Vagina (tissue), 2 donors: ENCODE data around the gene SETD2. TPM values are rescaled to one million over a fixed set of nuclear protein-coding genes. Genes with fewer than 3 reads are reported as not detected.
"Not testable (repeated sequence)": the region's sequence is repeated elsewhere in the genome, so short reads cannot be mapped to it uniquely, and the experiment has no call there.

Experiments
- DNase-seq, 2 donors: peaks; one replicate each; pipeline ENCODE4 v3.0.0-alpha.2; 2017; ENCODE audit errors: extremely low spot score in 2 of 2
- H3K27ac ChIP-seq: fragments of 200-600 bp; sonication (generic); one replicate; pipeline ENCODE4 v1.5.1; 2019
- H3K27me3 ChIP-seq: fragments of 200-600 bp; sonication (generic); one replicate; pipeline ENCODE4 v1.5.1; 2019
- H3K36me3 ChIP-seq, 2 donors: fragments of 200-600 bp; sonication (generic); one replicate each; pipeline ENCODE4 v1.5.1; 2017 to 2019
- H3K4me1 ChIP-seq: fragments of 200-600 bp; sonication (generic); one replicate; pipeline ENCODE4 v1.5.1; 2019
- H3K4me3 ChIP-seq, 2 donors: fragments of 200-600 bp; sonication (generic); 1 replicate in 1 of 2; 2 replicates in 1 of 2; pipeline ENCODE4 v1.5.1; 2016 to 2019
- H3K9me3 ChIP-seq: fragments of 200-600 bp; sonication (generic); one replicate; pipeline ENCODE4 v1.5.1; 2019
- CTCF ChIP-seq, 3 experiments: fragments of 450-650 bp in 2 of 3; fragments of 200-600 bp in 1 of 3; sonication (generic) in 1 of 3; IDR thresholded peaks; one replicate each; pipeline ENCODE4 v1.5.1; 2017 to 2019; ENCODE audit warnings: antibody characterized with exemption in 3 of 3, mild to moderate bottlenecking in 2 of 3, moderate library complexity in 2 of 3
- POLR2A ChIP-seq, 2 donors: fragments of 450-650 bp; IDR thresholded peaks; one replicate each; pipeline ENCODE4 v1.6.1; 2017; ENCODE audit warnings: antibody characterized with exemption in 2 of 2, mild to moderate bottlenecking in 2 of 2, moderate library complexity in 2 of 2
- POLR2AphosphoS5 ChIP-seq, 2 donors: sonication (generic); formaldehyde crosslinking; IDR thresholded peaks; one replicate each; pipeline ENCODE4 v1.9.0; 2017; ENCODE audit warnings: antibody characterized with exemption in 2 of 2, mild to moderate bottlenecking in 2 of 2, low read depth in 1 of 2; ENCODE audit not compliant: insufficient read depth in 1 of 2
- intact Hi-C: fragments of 100-400 bp; cut with DNase I; formaldehyde crosslinking; loops from one replicate; pipeline ENCODE4 v1.15.1; 2023
- total RNA-seq: library from RNA; depleted of rRNA; stranded (reverse); fragments of >200 nt; gene quantifications from one replicate; pipeline ENCODE4 v1.2.3, GENCODE V29; 2016

The SETD2 gene
- total RNA-seq, 1 donor from 2014 or later = 55.5 TPM

GRCh38 chr3:47202542-47202941 is 38.6 kb upstream of the SETD2 start:
- DNase-seq = no peak
- Histone ChIP-seq H3K4me3 (no peak overlapping the region), H3K27me3 (no peaks in the 10 kb centered on the region), H3K27ac (no peak overlapping the region), H3K4me1 (no peaks in the 10 kb centered on the region), H3K36me3 (no peaks in the 10 kb centered on the region), H3K9me3 (no peaks in the 10 kb centered on the region)
- intact Hi-C loops = no loop called here
- TF ChIP-seq POLR2A (IDR thresholded peaks at IDR 0.05) = no peak
- TF ChIP-seq POLR2AphosphoS5 (IDR thresholded peaks at IDR 0.05; ENCODE audit: insufficient read depth in 1 of 2, low read depth in 1 of 2) = no peak
- TF ChIP-seq CTCF (IDR thresholded peaks at IDR 0.05) = no peak

GRCh38 chr3:47197287-47197686 is 33.4 kb upstream of the SETD2 start:
- Histone ChIP-seq H3K4me1 (no peaks in the 10 kb centered on the region), H3K27me3 (no peaks in the 10 kb centered on the region), H3K9me3 (no peaks in the 10 kb centered on the region), H3K36me3 (no peaks in the 10 kb centered on the region), H3K4me3 (no peak overlapping the region), H3K27ac (no peak overlapping the region)
- intact Hi-C loops = no loop called here
- no peak for TF ChIP-seq POLR2AphosphoS5 (IDR thresholded peaks at IDR 0.05; ENCODE audit: insufficient read depth in 1 of 2, low read depth in 1 of 2)
- no peak for TF ChIP-seq POLR2A (IDR thresholded peaks at IDR 0.05)
- TF ChIP-seq CTCF (IDR thresholded peaks at IDR 0.05) = no peak
- DNase-seq = no peak

GRCh38 chr3:47194994-47195393 is 31.1 kb upstream of the SETD2 start:
- no peak for TF ChIP-seq POLR2A (IDR thresholded peaks at IDR 0.05)
- DNase-seq = no peak
- H3K27ac ChIP-seq = no peak overlapping the region
- H3K27me3 ChIP-seq = no peaks in the 10 kb centered on the region
- no peaks in the 10 kb centered on the region for H3K4me1 ChIP-seq
- no peaks in the 10 kb centered on the region for H3K9me3 ChIP-seq
- intact Hi-C loops = no loop called here
- H3K4me3 ChIP-seq = no peak overlapping the region
- H3K36me3 ChIP-seq = no peaks in the 10 kb centered on the region

DNA sequence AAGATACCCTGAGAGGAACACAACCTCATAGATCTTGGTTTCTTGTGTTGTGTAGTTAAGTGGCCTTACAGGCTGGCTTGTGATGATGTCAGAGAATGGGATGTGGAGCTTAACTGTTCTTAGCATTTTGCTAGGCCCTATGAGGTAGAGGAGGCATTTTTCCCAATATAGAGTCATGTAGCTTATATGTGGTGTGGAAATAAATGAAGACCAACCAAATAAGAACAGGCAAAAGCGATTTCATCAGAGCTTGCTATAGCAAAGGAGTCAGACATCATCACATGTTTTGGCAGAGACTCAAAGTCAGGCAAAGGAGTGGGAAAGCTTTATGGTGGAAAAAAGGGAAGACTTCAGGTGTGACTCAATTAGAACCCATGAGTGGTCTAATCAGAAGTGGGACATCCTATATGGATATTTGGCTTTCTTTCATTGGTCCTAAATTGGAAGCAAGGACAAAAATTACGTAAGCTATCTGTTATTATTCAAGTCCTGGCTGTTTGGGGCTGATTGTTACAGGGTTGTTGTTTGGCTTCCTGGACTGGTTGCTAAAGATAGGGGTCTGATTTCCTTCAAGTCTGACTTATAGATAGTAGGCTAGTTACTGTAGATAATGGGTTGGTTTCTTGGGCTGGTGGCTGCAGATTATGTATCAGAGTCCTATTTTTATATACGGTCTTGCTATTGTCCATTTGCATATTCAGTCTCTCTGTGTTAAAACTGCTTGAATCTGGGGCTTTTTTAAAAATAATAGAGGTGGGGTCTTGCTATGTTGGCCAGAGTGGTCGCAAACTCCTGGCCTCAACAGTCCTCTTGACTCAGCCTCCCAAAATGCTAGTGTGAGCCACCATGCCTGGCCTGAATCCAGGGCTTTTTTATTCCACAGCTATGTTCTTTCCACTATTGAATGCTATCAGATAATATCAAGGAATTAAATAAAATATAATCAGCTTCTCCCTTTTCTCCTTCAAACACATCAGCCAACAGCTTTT is 30.3 kb upstream of the SETD2 start:
- TF ChIP-seq POLR2AphosphoS5 (IDR thresholded peaks at IDR 0.05; ENCODE audit: insufficient read depth in 1 of 2, low read depth in 1 of 2) = no peak
- no peak for TF ChIP-seq CTCF (IDR thresholded peaks at IDR 0.05)
- no peak for TF ChIP-seq POLR2A (IDR thresholded peaks at IDR 0.05)

DNA sequence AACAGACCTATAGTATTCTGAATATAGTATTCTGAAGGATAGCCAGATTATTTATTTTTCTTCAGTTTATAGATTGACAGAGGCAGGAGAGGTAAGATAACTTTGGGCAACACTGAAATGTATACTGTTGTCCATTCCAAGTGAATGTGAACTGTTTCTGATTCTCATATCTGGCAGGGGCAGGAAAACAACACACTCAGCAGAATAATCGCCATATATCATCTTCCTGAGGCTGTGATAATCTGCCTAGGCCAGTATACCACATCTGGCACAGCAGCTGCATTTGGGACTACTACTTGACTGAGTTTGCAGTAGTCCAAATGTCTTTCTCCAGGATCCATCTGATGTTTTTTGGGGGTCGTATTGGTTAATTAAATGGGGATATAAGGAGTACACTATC is 22.4 kb upstream of the SETD2 start:
- no peaks in the 10 kb centered on the region for H3K36me3 ChIP-seq
- intact Hi-C loops = no loop called here
- H3K4me1 ChIP-seq = no peaks in the 10 kb centered on the region
- DNase-seq = no peak
- TF ChIP-seq POLR2A (IDR thresholded peaks at IDR 0.05) (no peak), POLR2AphosphoS5 (IDR thresholded peaks at IDR 0.05; ENCODE audit: insufficient read depth in 1 of 2, low read depth in 1 of 2) (no peak), CTCF (IDR thresholded peaks at IDR 0.05) (no peak)
- no peaks in the 10 kb centered on the region for H3K27me3 ChIP-seq
- H3K4me3 ChIP-seq = no peak overlapping the region
- H3K9me3 ChIP-seq = no peaks in the 10 kb centered on the region
- no peak overlapping the region for H3K27ac ChIP-seq

More for the DNA sequence above, 30.3 kb upstream of the SETD2 start:
- no peak for DNase-seq
- H3K9me3 ChIP-seq = no peaks in the 10 kb centered on the region
- no peaks in the 10 kb centered on the region for H3K4me1 ChIP-seq
- no peaks in the 10 kb centered on the region for H3K36me3 ChIP-seq
- no peak overlapping the region for H3K4me3 ChIP-seq
- intact Hi-C loops = no loop called here
- no peak overlapping the region for H3K27ac ChIP-seq
- H3K27me3 ChIP-seq = no peaks in the 10 kb centered on the region

- H3K36me3 ChIP-seq, H3K27me3 ChIP-seq, DNase-seq, H3K4me1 ChIP-seq, intact Hi-C loops, H3K4me3 ChIP-seq, H3K9me3 ChIP-seq, H3K27ac ChIP-seq: not testable (repeated sequence)
These were observed 17.8 kb upstream of the SETD2 start for GRCh38 chr3:47181685-47182084.

GRCh38 chr3:47180011-47180410 is 16.1 kb upstream of the SETD2 start:
- H3K27ac ChIP-seq, H3K4me3 ChIP-seq, DNase-seq, H3K36me3 ChIP-seq, intact Hi-C loops, H3K9me3 ChIP-seq, H3K4me1 ChIP-seq, H3K27me3 ChIP-seq: not testable (repeated sequence)
